IMR-90 (cell line): ENCODE data around the gene S100A3.

Source experiments
- CEBPB ChIP-seq: IDR thresholded peaks from 2 replicates; pipeline ENCODE4 v1.6.1; 2012; ENCODE audit warnings: low read depth, low read length, improper control_type of control experiment
- CTCF ChIP-seq: conservative IDR thresholded peaks from 2 replicates; pipeline ENCODE4 v1.5.1; 2012; ENCODE audit warnings: mild to moderate bottlenecking, low read depth, low read length, improper control_type of control experiment
- SMC3 ChIP-seq: fragments of 150-350 bp; IDR thresholded peaks from 2 replicates; pipeline ENCODE4 v1.6.1; 2016; ENCODE audit warnings: low read depth, mild to moderate bottlenecking, antibody characterized with exemption, low read length, moderate library complexity

- no peak for TF ChIP-seq CTCF
- no peak for TF ChIP-seq SMC3
- no peak for TF ChIP-seq CEBPB
Observed at GRCh38 chr1:153563991-153564390, 14.9 kb upstream of the S100A3 start.
